ENCODE results near the gene TXNDC5. TPM values are rescaled to one million over a fixed set of nuclear protein-coding genes. Genes with fewer than 3 reads are reported as not detected.
A peak's percentile ranks its signal among the peaks of the same experiment; 100 is the strongest.

TXNDC5 gene
- total and polyA plus RNA-seq, 2 of the 13 experiments (the other 11 are each of a cell fraction or from before 2014, with no cell fraction given): 287 to 578 TPM

- TF ChIP-seq CSRNP2 (CRISPR knock-in tag; conservative IDR thresholded peaks at IDR 0.05; ENCODE audit: low read depth) (0 out of 2 replicates have a peak, but pooled peaks have one; percentile 12), ZFP36L2 (CRISPR knock-in tag; IDR thresholded peaks at IDR 0.05) (no peak), ZNF703 (CRISPR knock-in tag; IDR thresholded peaks at IDR 0.05; ENCODE audit: borderline replicate concordance) (no peak), TRAFD1 (CRISPR knock-in tag; IDR thresholded peaks at IDR 0.05; ENCODE audit: borderline replicate concordance) (no peak), ZNF546 (CRISPR knock-in tag; conservative IDR thresholded peaks at IDR 0.05) (0 out of 2 replicates have a peak, but pooled peaks have one; percentile 17), DNMT1 (CRISPR knock-in tag; IDR thresholded peaks at IDR 0.05) (0 out of 2 replicates have a peak, but pooled peaks have one; percentile 31), MAFG (CRISPR knock-in tag; IDR thresholded peaks at IDR 0.05) (no peak), LCORL (IDR thresholded peaks at IDR 0.05) (no peak), LCORL (CRISPR knock-in tag; IDR thresholded peaks at IDR 0.05) (no peak), HNRNPL (IDR thresholded peaks at IDR 0.05; ENCODE audit: low read depth, low read length) (no peak), ARNT2 (CRISPR knock-in tag; IDR thresholded peaks at IDR 0.05; ENCODE audit: low read depth) (peak; percentile 62; the same call in 1 of the 2 replicates), NCOA5 (CRISPR knock-in tag; IDR thresholded peaks at IDR 0.05) (no peak), ZNF547 (CRISPR knock-in tag; IDR thresholded peaks at IDR 0.05) (no peak), BRCA1 (CRISPR knock-in tag; IDR thresholded peaks at IDR 0.05) (no peak), IRF2 (CRISPR knock-in tag; IDR thresholded peaks at IDR 0.05) (peak; percentile 33; the same call in 1 of the 2 replicates), ZNF24 (IDR thresholded peaks at IDR 0.05) (no peak), ZUFSP (CRISPR knock-in tag; IDR thresholded peaks at IDR 0.05; ENCODE audit: borderline replicate concordance) (no peak), ZFP41 (CRISPR knock-in tag; IDR thresholded peaks at IDR 0.05; ENCODE audit: borderline replicate concordance) (no peak), ZNF414 (CRISPR knock-in tag; IDR thresholded peaks at IDR 0.05) (no peak), ZNF562 (CRISPR knock-in tag; IDR thresholded peaks at IDR 0.05; ENCODE audit: borderline replicate concordance) (no peak), ZNF816 (CRISPR knock-in tag; IDR thresholded peaks at IDR 0.05; ENCODE audit: borderline replicate concordance) (no peak), POGK (CRISPR knock-in tag; conservative IDR thresholded peaks at IDR 0.05) (peak; percentile 66; the same call in 1 of the 2 replicates), NRL (CRISPR knock-in tag; IDR thresholded peaks at IDR 0.05; ENCODE audit: borderline replicate concordance) (peak; percentile 74; the same call in 1 of the 2 replicates)
Measured at GRCh38 chr6:7910654-7911344, at the start of gene TXNDC5 (continued).

Data from HepG2 (cell line).